Kidney (tissue), 14 donors: ENCODE measurements around the gene FOLR3. TPM values are rescaled to one million over a fixed set of nuclear protein-coding genes. Genes with fewer than 3 reads are reported as not detected.

Experiments
- DNase-seq, 5 donors: peaks; one replicate each; pipeline ENCODE4 v3.0.0-alpha.2; 2013 to 2020
- FAIRE-seq: peaks from 2 replicates; lab custom pipeline; 2012; peaks lifted over from hg19 to GRCh38; lab: Jason Lieb, UNC
- H3K27ac ChIP-seq, 2 donors: one replicate each; pipeline ENCODE4 v1.7.0; 2013; ENCODE audit warnings: low read depth in 2 of 2, low read length in 2 of 2, inconsistent platforms in 1 of 2
- H3K27me3 ChIP-seq: one replicate; pipeline ENCODE4 v1.7.1; 2013; ENCODE audit warnings: low read length, inconsistent platforms; ENCODE audit not compliant: control insufficient read depth, insufficient read depth
- H3K36me3 ChIP-seq, 3 donors: one replicate each; pipeline versions ENCODE4 v1.7.0 to v1.7.1; 2013; ENCODE audit warnings: low read length in 3 of 3, control low read depth in 1 of 3, inconsistent platforms in 1 of 3; ENCODE audit not compliant: insufficient read depth in 3 of 3, control insufficient read depth in 2 of 3
- H3K4me1 ChIP-seq, 3 donors: one replicate each; pipeline versions ENCODE4 v1.7.0 to v1.7.1; 2013; ENCODE audit warnings: low read length in 3 of 3, inconsistent platforms in 1 of 3, low read depth in 1 of 3; ENCODE audit not compliant: control insufficient read depth in 2 of 3, insufficient read depth in 2 of 3
- H3K4me3 ChIP-seq, 3 donors: one replicate each; pipeline versions ENCODE4 v1.7.0 to v1.8.1; 2013; ENCODE audit warnings: low read length in 3 of 3, control low read depth in 1 of 3, inconsistent platforms in 1 of 3
- H3K9ac ChIP-seq, 3 donors: one replicate each; pipeline versions ENCODE4 v1.7.0 to v1.7.1; 2013; ENCODE audit warnings: low read length in 3 of 3, control low read depth in 1 of 3, inconsistent platforms in 1 of 3
- H3K9me3 ChIP-seq, 3 donors: one replicate each; pipeline versions ENCODE4 v1.7.0 to v1.7.1; 2013; ENCODE audit warnings: low read length in 3 of 3, control low read depth in 1 of 3, inconsistent platforms in 1 of 3; ENCODE audit not compliant: control insufficient read depth in 2 of 3, insufficient read depth in 1 of 3
- CTCF ChIP-seq: IDR thresholded peaks from 3 replicates; pipeline ENCODE4 v1.5.1; 2012; ENCODE audit warnings: mild to moderate bottlenecking, moderate library complexity, borderline replicate concordance; ENCODE audit not compliant: insufficient read depth; ENCODE audit errors: extremely low read depth
- intact Hi-C: fragments of 100-400 bp; cut with DNase I; formaldehyde crosslinking; loops from one replicate; pipeline ENCODE4 v1.11.1; 2022
- polyA plus RNA-seq: library from polyadenylated mRNA; stranded (reverse); fragments of 350-450 nt; fragmentation: Illumina TruSeq; extraction: RNeasy Lipid Tissue Mini Kit (QIAGEN cat#74804); gene quantifications from one replicate; pipeline ENCODE4 v1.2.3, GENCODE V29; 2014; ENCODE audit warnings: low read depth, low replicate concordance; ENCODE audit not compliant: insufficient read depth
- total RNA-seq: library from RNA; stranded (reverse); fragmentation: NEBNext Ultra II Directional; extraction: Animal tissue kit (Norgen Biotek cat#: 25700); gene quantifications from one replicate; pipeline ENCODE4 v1.2.1, GENCODE V29; 2021
- donor health status: control.
- donor health status: control.
- donor health status: control.
- donor health status: control.
- donor health status: control.
- donor health status: DM: yes; HTN: yes; CAD: no.
- donor health status: Normal renal cell carcinoma (clear cell type).

FOLR3 gene
- total and polyA plus RNA-seq, 2 donors from 2014 or later, result 17.5 to 65.0 TPM

- DNase-seq (peak in 2 of 5 donors; percentile 3 to 31), FAIRE-seq (no peak)
- Histone ChIP-seq H3K36me3 (no peaks in the 10 kb centered on the region), H3K27me3 (no peaks in the 10 kb centered on the region), H3K4me1 (peaks cover 0 to 11% (median 8%) of the 10 kb centered on the region in 3 donors), H3K27ac (peak overlapping the region; percentile 63 to 80), H3K4me3 (no peak overlapping the region), H3K9me3 (peaks cover 0 to 4% (median 0%) of the 10 kb centered on the region in 3 donors), H3K9ac (peak overlapping the region in 2 of 3 donors; percentile 26 to 46)
- intact Hi-C loops, result no loop called here
- no peak for TF ChIP-seq CTCF
These were observed 12.3 kb upstream of the FOLR3 start for GRCh38 chr11:72123117-72123653.

- no peak for FAIRE-seq
- peak overlapping the region in 1 of 3 donors; percentile 26 for H3K9ac ChIP-seq
- TF ChIP-seq CTCF, result no peak
These were observed 11.5 kb upstream of the FOLR3 start for GRCh38 chr11:72124046-72124445.

GRCh38 chr11:72125956-72126355 is 9.6 kb upstream of the FOLR3 start:
- H3K27ac ChIP-seq, result no peak overlapping the region
- H3K4me3 ChIP-seq, result no peak overlapping the region
- H3K27me3 ChIP-seq, result no peaks in the 10 kb centered on the region
- no peak overlapping the region for H3K9ac ChIP-seq
- FAIRE-seq, result no peak
- no peak for DNase-seq
- peaks cover 0 to 4% (median 0%) of the 10 kb centered on the region in 3 donors for H3K9me3 ChIP-seq
- H3K36me3 ChIP-seq, result no peaks in the 10 kb centered on the region
- TF ChIP-seq CTCF, result no peak
- H3K4me1 ChIP-seq, result peaks cover 0 to 11% (median 8%) of the 10 kb centered on the region in 3 donors
- intact Hi-C loops, result no loop called here

More at GRCh38 chr11:72124046-72124445, 11.5 kb upstream of the FOLR3 start:
- Histone ChIP-seq H3K27me3 (no peaks in the 10 kb centered on the region), H3K4me3 (no peak overlapping the region), H3K9me3 (peaks cover 0 to 4% (median 0%) of the 10 kb centered on the region in 3 donors), H3K36me3 (no peaks in the 10 kb centered on the region), H3K4me1 (peaks cover 0 to 11% (median 8%) of the 10 kb centered on the region in 3 donors), H3K27ac (peak overlapping the region; percentile 63 to 80)
- DNase-seq, result peak in 1 of 5 donors; percentile 82
- intact Hi-C loops, result no loop called here
